Pulmonary artery endothelial cell (primary cell): ENCODE measurements around the gene ANKRD34A. TPM values are rescaled to one million over a fixed set of nuclear protein-coding genes. Genes with fewer than 3 reads are reported as not detected.

Experiments used
- DNase-seq: peaks from one replicate; pipeline ENCODE4 v3.0.0-alpha.2; 2011; ENCODE audit warnings: low read depth, low spot score
- total RNA-seq: library from RNA; depleted of rRNA; stranded (reverse); fragments of >200 nt; gene quantifications from 2 replicates; pipeline ENCODE4 v1.2.3, GENCODE V29; 2014

Gene ANKRD34A
- total RNA-seq, 1 donor from 2014 or later, result 0.20 TPM

DNA sequence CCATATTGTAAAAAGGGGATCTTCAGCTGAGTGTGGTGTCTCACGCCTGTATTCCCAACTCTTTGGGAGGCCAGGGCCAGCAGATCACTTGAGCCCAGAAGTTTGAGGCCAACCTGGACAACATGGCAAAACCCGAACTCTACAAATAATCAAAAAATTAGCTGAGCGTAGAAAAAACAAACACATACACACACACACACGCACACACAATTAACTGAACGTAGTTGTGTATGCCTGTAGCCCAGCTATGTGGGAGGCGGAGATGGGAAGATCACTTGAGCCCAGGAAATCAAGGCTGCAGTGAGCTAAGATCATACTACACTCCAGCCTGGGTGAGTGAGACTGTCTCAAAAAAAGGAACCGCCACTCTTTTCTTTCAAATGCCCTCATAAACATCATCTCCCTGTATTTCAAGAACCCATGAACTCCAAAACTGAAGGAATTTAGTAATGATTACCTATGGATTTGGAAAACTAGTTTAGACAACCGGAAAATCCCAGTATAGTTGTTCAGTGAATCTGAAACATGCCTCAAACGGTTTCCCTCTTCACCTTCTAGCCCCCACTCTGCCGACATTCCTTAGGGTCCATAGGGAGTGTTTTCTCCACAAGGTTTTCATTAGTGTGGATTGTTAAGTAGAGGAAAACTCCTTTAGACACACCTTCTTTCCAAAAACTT is 27.5 kb upstream of the ANKRD34A start:
- DNase-seq, result no peak

GRCh38 chr1:145990249-145990855 is 26.0 kb upstream of the ANKRD34A start:
- no peak for DNase-seq

DNA sequence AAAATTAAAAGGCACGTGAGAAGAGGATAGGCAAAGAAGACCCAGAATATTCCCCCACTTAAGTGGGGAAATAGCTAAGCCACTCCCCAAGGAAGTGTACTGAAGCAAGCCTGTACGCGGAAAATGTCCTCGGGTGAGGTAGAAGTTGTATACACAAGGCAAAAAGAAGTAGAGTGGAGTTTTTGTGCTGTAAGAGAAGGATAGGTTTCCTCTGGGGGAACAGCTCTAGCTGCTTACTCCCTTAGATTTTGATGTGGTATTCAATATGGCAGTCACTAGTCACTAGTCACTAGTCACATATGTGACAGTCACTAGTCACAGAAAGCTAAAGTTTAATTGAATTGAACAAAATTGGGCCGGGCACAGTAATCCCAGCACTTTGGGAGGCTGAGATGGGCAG is 24.4 kb upstream of the ANKRD34A start:
- DNase-seq, result no peak

GRCh38 chr1:145987926-145988325 is 23.6 kb upstream of the ANKRD34A start:
- no peak for DNase-seq

GRCh38 chr1:145986551-145986950 is 22.2 kb upstream of the ANKRD34A start:
- no peak for DNase-seq

DNA sequence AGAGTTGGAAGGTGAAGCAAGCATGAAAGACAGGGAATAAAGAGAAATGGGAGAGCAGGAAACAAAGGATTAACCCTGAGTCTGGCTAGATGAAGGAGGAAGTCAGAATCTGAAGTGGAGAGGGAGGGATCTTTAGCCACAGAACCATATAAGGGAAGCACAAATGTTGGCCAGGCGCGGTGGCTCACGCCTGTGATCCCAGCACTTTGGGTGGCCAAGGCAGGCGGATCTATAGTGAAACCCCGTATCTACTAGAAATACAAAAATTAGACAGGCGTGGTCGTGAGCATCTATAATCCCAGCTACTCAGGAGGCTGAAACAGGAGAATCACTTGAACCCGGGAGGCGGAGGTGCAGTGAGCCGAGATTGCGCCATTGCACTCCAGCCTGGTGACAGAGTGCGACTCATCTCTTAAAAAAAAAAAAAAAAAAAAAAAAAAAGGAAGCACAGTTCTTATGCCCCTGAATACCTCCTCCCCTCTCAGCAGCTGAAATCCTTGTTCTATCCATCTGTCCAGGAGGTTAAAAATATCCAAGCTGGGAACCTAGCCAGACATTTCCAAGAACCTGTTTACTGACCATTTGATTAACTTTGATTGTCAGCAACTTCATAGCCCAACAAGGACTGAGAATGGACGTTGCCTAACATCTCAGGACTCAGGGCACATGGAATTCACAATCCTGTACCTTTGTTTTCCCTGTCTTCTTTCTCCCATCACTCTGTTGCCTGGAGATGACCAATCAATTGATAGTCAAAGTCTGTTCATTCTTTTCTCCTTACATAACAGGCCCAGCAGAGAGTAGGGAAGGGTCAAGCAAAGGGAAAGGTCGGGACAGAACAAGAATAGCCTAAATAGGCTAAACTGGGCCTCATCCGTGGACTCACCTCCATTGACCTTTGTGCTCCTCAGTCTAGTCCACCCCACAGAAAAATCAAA is 21.4 kb upstream of the ANKRD34A start:
- DNase-seq, result peak; percentile 40

DNA sequence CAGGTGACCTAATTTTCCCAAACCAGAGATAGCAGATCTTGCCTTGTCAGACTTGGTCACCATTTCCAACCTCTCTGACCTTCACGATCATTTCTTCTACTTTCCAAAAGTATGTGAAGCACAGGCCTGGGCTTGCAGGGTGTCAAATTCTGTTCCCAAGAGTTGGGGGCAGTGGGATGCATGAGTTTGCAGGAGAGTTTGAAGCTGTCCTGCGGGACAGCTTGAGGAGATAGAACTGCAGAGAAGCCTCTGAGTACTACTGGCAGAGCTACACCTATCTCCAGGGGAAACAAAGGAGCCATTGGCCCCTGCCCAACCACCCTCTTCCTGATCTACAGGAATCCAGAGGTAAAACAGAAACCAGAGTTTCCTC is 20.7 kb upstream of the ANKRD34A start:
- no peak for DNase-seq

DNA sequence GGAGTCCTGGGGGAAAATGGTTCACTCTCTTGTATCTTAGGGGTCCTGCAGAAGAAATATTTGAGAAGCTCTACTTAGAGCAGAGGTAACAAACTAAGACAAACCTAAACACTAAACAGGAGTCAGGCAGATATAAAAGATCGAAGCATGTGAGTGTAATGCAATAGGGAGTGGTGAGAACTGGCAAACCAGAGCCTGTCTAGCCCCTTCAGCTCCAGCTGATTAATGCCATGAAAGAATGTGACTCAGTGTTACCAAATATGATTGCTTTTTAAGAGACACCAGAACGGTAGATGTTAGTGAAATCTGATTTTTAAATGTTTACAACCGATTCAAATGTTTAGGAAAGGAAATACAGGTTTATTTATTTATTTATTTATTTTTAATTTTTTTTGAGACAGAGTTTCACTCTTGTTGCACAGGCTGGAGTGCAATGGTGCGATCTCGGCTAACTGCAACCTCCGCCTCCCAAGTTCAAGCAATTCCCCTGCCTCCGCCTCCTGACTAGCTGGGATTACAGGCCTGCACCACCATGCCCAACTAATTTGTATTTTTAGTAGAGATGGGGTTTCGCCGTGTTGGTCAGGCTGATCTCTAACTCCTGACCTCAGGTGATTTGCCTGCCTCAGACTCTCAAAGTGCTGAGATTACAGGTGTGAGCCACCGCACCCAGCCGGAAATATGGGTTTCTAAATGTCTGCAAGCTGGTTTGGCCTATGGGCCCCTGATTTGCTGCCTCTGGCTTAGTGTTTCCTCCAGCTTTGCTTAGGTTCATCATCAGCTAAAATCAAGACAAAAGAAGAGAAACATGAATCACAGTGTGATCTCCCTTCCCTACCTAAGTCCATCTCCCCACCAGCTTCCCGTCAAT is 19.8 kb upstream of the ANKRD34A start:
- DNase-seq, result no peak

- DNase-seq, result no peak
Measured at GRCh38 chr1:145983206-145983675, 18.9 kb upstream of the ANKRD34A start.

- no peak for DNase-seq
Measured at GRCh38 chr1:145982010-145982723, 17.8 kb upstream of the ANKRD34A start.

- no peak for DNase-seq
Measured at GRCh38 chr1:145980457-145980994, 16.2 kb upstream of the ANKRD34A start.

DNA sequence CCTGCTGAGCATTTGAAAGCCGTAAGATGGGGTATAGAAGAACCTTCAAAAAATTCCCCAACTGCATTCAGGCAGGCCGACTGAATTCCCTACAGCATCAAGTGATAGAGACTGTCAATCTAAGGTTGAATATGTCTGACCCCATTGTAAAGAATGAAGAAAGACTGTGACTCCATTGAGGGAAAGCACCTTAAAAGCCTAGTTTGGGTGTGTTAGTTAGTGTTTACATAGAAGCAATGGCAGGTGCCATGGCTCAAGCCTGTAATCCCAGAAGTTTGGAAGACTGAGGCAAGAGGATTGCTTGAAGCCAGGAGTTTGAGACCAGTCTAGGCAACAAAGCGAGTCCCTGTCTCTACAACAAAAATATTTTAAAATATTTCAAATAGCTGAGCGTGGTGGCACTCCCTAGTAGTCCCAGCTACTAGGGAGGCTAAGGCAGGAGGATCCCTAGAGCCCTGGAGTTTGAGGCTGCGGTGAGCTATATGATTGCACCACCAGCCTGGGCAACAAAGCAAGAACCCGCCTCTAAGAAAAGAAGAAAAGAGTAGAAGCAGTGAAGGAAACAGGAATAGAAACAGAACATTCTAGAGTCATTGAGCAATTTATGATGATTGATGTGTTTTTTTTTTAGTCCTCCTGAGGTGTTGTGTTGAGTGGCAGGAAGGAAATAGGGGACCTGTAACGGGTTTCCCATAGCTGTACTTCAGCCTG is 15.5 kb upstream of the ANKRD34A start:
- DNase-seq, result no peak

DNA sequence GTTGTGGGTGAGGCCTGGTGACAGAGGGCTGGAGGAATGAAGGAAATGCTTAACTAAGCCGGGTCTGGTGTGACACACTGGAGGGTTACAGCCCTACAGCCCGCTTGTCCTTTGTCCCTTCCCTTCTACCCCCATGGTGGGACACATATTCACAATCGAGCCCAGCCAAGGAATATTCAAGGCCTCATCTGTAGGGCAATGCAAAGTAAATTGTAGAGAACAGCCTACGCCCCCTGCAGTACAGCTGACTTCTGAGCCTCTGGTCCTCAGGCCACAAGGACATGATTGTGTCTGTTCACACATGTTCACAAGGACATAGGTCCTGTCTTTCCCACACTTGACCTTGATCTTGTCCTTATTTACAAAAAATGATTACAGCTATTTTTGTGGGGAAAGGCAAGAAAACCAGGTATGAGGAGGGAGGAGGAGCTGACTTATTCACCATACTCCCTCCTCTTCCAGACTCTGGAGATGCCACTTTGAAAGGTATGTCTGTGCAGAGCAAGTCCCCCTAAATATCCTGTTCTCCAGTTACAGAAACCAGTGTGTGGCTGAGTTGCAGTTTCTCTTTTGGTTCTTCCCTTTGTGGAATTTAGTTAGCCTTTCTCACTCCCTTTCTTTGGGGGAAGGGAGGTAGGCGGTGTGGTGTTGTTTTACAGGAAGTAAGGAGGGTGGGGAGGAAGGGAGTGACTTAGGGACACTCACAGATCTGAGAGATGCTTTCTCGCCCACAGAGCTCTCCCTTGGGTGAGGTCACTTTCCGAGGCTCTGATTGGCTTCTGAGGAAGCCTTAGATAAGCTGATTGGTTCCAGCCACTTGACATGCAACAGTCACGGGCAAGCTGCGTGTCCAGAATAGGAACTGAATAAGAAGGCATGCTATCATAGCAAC is 14.7 kb upstream of the ANKRD34A start:
- peak; percentile 94 for DNase-seq

- no peak for DNase-seq
Measured at GRCh38 chr1:145978471-145978853, 14.1 kb upstream of the ANKRD34A start.

DNA sequence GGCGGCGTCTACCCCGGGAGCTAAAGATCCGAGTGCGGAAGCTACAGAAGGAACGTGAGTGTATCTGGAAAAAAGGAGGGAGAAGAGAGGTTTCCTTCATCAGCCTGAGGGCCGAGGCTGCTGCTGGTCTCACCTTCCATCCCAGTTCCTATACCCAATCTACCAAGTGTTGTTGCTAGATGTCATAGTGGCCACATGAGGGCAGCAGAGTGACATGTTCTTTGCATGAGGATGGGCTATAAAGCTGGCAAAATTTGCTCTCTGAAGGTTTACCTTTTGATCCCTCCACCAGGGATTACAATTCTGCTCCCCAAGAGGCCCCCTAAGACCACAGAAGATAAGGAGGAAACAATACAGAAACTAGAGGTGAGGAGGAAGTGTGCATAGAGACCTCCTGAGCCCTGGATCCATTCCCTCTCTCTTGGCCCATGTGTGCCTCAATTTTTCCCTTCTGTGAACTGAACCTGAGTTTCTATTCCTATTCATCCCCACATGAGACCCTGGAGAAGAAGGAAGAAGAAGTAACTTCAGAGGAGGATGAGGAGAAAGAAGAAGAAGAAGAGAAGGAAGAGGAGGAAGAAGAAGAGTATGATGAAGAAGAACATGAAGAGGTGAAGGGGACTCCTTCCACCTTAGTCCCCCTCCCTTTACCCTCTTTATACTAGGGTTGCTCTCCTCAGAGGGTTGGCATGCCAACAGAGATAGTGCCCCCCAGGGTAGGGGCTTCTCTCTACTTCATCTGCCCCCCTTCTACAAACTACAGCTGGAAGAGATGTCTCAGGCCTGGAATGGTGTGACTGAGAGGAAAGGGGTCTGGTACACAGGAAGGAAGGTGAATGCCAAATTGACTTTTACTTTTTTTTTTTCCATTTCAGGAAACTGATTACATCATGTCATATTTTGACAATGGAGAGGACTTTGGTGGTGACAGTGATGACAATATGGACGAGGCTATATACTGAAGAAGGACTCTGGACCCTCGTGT is 13.4 kb upstream of the ANKRD34A start:
- peak; percentile 62 for DNase-seq

- no peak for DNase-seq
Measured at GRCh38 chr1:145977016-145977415, 12.6 kb upstream of the ANKRD34A start.

DNA sequence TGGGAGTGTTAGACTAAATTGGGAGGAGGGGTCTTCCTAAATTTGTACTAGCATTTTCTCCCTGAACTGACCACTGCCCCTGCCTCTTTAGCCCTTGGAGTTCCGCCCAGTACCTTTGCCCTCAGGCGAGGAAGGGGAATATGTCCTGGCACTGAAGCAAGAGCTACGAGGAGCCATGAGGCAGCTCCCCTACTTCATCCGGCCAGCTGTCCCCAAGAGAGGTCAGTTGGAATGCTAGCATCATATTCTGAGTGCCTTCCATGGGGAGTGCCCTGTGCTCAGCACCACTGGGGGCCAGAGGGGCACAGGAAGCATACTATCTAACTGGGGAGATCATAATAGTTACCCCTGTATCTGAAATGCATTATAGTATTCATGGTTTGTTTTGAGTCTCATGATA is 10.8 kb upstream of the ANKRD34A start:
- no peak for DNase-seq
